TTC549 (cell line): ENCODE measurements around the gene ATP1A4.

ENCODE experiments used
- FAIRE-seq: peaks from 2 replicates; lab custom pipeline; 2012; peaks lifted over from hg19 to GRCh38; lab: Jason Lieb, UNC

Gene ATP1A4

DNA sequence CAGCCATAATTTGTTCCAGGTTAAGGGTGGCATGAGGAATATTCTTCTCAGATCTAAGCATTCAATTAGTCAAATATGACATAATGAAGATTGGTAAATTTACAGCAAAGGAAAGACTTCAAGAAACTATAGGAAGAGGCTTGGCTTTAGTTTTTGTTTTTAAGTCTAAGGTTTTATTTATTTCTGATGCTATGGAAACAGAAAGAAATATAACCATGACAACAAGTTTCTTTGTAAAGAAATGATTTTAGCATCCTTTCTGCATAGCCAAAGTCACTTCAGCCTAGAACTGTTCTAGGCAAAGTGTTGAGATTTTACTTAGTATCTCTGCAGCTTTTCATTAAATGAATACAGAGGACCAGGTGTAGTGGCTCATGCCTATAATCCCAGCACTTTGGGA, 81.5 kb downstream of the ATP1A4 start:
- FAIRE-seq, result peak; percentile 34
